Stimulated activated memory B cell treated with anti-CD40 and anti-IgM and Interleukin-4, amounts not matched to agents 10 μg/mL and 1 μg/mL and 100 μg/mL, for 72 hours (primary cell): ENCODE results near the gene HABP4.

Experiments used
- ATAC-seq: fragments of 150-1000 bp; cut with Tn5 transposase; 2 replicates; pipeline ENCODE4 v1.10.0; 2021
- H3K27ac Mint-ChIP-seq: one replicate; pipeline ENCODE4 v1.8.0; 2022; ENCODE audit warnings: mild to moderate bottlenecking, mixed read lengths
- H3K27me3 Mint-ChIP-seq: one replicate; pipeline ENCODE4 v1.8.0; 2022; ENCODE audit warnings: mixed read lengths
- H3K36me3 Mint-ChIP-seq: one replicate; pipeline ENCODE4 v1.8.0; 2022; ENCODE audit warnings: mixed read lengths
- H3K4me1 Mint-ChIP-seq: one replicate; pipeline ENCODE4 v1.8.0; 2022; ENCODE audit warnings: mixed read lengths
- H3K4me3 Mint-ChIP-seq: one replicate; pipeline ENCODE4 v1.8.0; 2022; ENCODE audit warnings: mild to moderate bottlenecking, moderate library complexity, mixed read lengths
- H3K9me3 Mint-ChIP-seq: one replicate; pipeline ENCODE4 v1.8.0; 2022; ENCODE audit warnings: mixed read lengths

Gene HABP4

DNA sequence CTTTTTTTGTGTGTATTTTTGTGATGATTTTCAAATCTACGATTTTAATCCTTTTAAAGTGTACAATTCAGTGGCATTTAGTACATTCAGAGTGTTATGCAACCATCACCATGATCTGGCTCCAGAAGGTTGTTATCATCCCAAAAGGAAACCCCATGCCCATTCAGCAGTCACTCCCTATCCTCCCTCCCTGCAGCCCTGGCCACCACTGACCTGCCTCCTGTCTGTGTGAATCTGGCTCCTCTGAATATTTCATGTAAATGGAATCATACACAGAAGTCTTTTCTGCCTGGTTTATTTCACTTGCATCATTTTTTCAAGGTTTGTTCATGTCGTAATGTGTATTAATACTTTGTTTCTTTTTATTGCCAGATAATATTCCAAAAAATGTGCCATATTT lies 32.5 kb downstream of the HABP4 start:
- no peak for ATAC-seq
- H3K27ac Mint-ChIP-seq: no peak overlapping the region

DNA sequence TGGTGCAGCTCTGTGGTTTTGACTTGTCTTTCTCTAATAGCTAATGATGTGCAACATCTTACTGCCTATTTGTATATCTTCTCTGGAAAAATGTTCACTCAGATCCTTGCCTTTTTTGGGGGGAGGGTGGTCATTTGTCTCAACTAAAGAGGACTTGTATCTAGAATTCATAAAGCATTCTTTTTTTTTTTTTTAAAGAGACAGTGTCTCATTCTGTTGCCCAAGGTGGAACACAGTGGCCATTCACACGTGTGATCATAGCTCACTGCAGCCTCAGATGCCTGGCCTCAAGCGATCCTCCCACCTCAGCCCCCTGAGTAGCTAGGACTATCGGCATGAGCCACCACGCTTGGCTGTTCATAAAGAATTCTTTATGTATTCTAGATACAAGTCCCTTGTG lies 33.2 kb downstream of the HABP4 start:
- H3K27me3 Mint-ChIP-seq: no peaks in the 10 kb centered on the region
- H3K4me3 Mint-ChIP-seq: no peak overlapping the region
- peaks cover 33% of the 10 kb centered on the region for H3K4me1 Mint-ChIP-seq
- no peak overlapping the region for H3K27ac Mint-ChIP-seq
- H3K36me3 Mint-ChIP-seq: peaks cover 38% of the 10 kb centered on the region
- no peak for ATAC-seq
- no peaks in the 10 kb centered on the region for H3K9me3 Mint-ChIP-seq

More for the DNA sequence above, 32.5 kb downstream of the HABP4 start:
- Mint-ChIP-seq H3K27me3 (no peaks in the 10 kb centered on the region), H3K4me3 (no peak overlapping the region), H3K36me3 (peaks cover 37% of the 10 kb centered on the region), H3K9me3 (no peaks in the 10 kb centered on the region), H3K4me1 (peaks cover 33% of the 10 kb centered on the region)

DNA sequence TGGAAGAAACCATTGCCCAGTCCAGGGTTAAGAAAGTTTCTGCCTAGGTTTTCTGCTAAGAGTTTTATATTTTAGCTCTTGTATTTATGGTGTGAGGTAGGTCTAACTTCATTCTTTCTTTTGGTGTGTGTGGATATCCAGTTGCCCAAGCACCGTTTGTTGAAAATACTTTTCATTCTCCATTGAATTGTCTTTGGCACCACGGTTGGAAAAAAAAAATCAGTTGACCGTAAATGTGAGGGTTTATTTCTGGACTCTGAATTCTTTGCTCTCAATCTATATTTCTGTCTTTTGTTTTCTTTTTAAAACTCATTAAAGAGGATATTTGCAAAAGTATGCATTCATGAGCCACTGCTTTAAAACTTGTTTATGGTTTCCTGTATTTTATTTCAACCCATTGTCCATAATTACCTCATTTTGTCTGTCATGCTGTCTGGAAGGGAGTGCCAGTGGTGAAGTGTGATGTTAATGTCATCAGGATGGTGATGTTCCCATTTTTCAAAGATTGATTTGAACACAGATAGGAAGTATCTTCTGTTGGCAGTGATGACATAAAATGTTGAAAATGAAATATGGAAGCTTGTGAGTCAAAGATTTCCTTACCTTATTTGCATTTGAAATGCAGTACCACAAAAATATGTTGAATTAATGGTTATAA lies 33.9 kb downstream of the HABP4 start:
- Mint-ChIP-seq H3K36me3 (peaks cover 38% of the 10 kb centered on the region), H3K4me3 (no peak overlapping the region), H3K4me1 (peaks cover 27% of the 10 kb centered on the region), H3K27me3 (no peaks in the 10 kb centered on the region), H3K27ac (no peak overlapping the region), H3K9me3 (no peaks in the 10 kb centered on the region)
- ATAC-seq: no peak

DNA sequence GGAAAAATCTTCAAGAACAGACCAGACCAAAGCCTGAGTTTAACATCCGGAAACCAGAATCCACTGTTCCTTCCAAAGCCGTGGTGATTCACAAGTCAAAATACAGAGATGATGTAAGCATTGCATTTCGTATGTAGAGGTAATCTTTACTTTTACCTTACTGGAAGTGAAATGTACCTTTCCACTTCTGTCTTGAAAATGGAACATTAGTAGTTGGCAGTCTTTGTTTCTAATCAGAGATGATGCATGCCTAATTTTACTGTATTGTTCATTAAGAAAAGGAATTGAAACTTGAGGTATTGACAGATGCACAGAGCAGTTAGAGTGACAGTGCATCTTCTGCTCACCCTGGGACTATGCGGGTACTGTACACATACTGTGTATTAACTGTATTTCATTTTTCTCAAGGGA lies 34.6 kb downstream of the HABP4 start:
- no peak overlapping the region for H3K4me3 Mint-ChIP-seq
- H3K4me1 Mint-ChIP-seq: peaks cover 24% of the 10 kb centered on the region
- H3K27me3 Mint-ChIP-seq: no peaks in the 10 kb centered on the region
- H3K9me3 Mint-ChIP-seq: no peaks in the 10 kb centered on the region
- ATAC-seq: peak; percentile 98
- H3K27ac Mint-ChIP-seq: peak overlapping the region; percentile 27
- peaks cover 43% of the 10 kb centered on the region for H3K36me3 Mint-ChIP-seq

DNA sequence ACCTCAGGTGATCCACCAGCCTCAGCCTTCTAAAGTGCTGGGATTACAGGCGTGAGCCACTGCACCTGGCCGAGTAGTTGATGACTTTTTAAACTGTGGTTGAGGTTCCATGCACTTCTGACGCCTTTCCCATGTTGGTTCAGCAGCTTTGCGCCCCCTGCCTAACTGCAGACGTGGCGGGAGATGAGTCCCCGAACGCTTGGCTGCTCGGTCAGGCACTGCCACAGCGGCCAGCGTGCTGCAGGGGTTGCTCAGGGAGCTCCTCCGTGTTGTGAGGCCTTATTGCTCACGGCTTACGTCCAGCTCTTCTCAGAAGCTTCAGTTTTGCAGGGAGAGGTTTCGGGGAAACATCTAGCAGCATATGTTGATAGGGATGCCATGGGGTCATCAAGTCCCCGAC lies 35.3 kb downstream of the HABP4 start:
- Mint-ChIP-seq H3K4me3 (no peak overlapping the region), H3K27me3 (no peaks in the 10 kb centered on the region), H3K9me3 (no peaks in the 10 kb centered on the region), H3K27ac (peak overlapping the region; percentile 27), H3K4me1 (peaks cover 24% of the 10 kb centered on the region), H3K36me3 (peaks cover 50% of the 10 kb centered on the region)
- no peak for ATAC-seq

DNA sequence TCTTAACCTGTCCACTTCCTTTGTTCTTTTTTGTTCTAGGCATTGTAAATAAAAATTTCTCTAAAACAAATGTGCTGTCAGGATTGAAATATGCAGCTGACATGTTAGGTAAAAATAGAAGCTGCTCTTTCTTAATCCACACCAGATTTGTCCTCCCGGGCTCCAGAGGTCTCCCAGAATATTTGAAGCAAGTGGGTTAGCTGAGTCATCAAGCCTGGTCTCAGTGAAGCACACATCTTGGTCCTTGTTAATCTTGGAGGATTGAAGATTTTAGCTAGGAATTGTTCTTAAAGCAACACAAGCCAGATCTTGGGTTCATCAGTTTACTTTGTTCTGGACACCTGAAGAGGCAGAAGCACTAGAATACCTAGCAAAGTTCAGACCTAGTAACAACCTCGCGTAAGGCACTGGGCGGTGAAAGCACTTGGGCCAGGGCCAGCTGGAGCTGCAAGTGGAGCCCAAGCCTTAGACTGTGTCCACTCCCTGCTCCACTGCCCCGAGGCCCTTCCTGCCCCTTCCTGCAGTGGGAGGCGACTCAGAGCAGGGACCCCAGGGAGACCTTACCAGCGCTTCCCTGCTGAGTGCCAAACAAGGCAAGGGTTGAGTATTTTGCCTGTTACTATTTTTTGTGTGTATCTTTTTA lies 36.5 kb downstream of the HABP4 start:
- H3K9me3 Mint-ChIP-seq: no peaks in the 10 kb centered on the region
- peaks cover 55% of the 10 kb centered on the region for H3K36me3 Mint-ChIP-seq
- H3K27me3 Mint-ChIP-seq: no peaks in the 10 kb centered on the region
- ATAC-seq: no peak
- H3K4me3 Mint-ChIP-seq: no peak overlapping the region
- H3K27ac Mint-ChIP-seq: no peak overlapping the region
- peaks cover 24% of the 10 kb centered on the region for H3K4me1 Mint-ChIP-seq

DNA sequence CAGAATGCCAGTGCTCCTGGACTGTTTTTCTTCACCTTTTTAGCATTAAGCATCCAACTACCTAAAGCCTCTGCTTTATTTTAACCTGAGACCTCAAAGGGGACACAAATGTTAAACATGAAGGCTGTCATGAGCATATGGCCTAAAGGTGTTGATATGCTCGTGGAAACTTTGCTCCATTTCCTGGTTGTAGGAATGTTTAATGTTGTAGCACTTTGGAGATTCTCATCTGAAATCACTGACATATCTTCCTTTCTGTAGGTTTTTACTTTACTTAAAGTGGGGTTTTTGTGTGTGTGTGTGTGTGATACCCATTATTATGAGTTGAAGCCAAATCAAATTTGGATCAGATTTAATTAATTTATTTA lies 37.0 kb downstream of the HABP4 start:
- ATAC-seq: no peak
- Mint-ChIP-seq H3K9me3 (no peaks in the 10 kb centered on the region), H3K27ac (no peak overlapping the region), H3K27me3 (no peaks in the 10 kb centered on the region), H3K4me1 (peaks cover 24% of the 10 kb centered on the region), H3K36me3 (peaks cover 57% of the 10 kb centered on the region), H3K4me3 (no peak overlapping the region)

DNA sequence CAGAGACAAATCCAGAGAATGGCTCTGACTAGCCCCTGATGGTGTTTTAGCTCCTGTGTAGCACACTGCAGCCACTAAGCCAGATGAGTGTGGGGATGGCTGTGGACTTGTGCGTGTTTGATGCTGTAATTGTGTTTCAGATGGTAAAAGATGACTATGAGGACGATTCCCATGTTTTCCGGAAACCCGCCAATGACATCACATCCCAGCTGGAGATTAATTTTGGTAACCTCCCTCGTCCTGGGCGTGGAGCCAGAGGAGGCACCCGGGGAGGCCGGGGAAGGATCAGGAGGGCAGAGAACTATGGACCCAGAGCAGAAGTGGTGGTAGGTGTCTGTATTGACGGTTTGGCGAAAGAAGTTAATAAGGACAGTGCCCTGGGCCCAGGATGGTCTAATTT lies 38.0 kb downstream of the HABP4 start:
- Mint-ChIP-seq H3K9me3 (no peaks in the 10 kb centered on the region), H3K27me3 (no peaks in the 10 kb centered on the region), H3K36me3 (peaks cover 49% of the 10 kb centered on the region), H3K27ac (no peak overlapping the region), H3K4me3 (no peak overlapping the region), H3K4me1 (peaks cover 24% of the 10 kb centered on the region)
- ATAC-seq: no peak

DNA sequence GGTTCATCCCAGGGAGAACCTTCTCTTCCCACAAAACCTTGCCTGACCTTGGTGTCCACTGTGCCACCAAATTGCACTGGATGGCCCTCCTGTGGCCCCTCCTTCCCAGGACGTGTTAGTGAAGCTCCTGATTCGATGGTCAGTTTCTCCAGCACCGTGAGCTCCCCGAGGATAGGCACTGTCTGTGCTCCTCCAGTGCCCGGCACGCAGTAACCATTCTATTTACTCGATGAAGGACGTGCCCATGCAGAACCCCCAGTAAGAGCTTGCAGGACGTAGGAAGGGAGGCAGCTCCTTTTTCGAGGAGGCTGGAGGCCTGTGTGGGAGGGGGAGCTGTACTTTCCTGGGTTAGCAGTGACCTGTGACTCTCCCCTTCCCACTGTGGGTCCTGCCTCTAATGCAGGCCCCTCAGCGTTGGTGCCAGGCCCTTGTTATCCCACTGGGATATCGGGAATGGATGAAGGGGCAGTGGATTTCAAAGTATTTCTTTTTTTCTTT lies 39.6 kb downstream of the HABP4 start:
- ATAC-seq: no peak
- Mint-ChIP-seq H3K4me1 (peaks cover 14% of the 10 kb centered on the region), H3K36me3 (peaks cover 41% of the 10 kb centered on the region), H3K9me3 (no peaks in the 10 kb centered on the region), H3K27ac (no peak overlapping the region), H3K4me3 (no peak overlapping the region), H3K27me3 (no peaks in the 10 kb centered on the region)

DNA sequence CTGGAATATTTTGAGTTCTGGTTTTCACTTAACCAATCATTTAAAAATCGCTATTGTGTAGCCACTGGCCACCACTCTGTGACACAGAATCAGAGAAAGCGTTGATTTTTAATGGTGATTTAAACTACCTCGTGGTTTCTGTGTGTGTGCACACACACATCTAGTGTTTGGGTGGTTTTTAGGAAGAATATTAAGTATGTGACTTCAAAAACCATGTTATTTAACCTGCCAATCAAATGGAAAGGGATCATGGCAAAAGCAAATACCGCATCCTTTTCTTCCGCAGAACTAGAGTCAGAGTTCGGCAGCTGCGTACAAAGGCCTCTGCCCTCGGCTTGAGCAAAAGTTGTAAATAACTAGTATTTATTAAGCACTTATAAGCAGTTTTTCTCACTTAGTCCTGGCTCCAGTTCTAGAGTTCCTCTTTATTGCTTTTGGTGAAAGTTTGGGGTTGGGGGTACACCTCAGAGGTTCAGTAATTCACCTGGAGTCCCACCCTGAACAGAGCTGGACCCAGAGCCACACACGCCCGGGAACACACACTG lies 40.6 kb downstream of the HABP4 start:
- no peaks in the 10 kb centered on the region for H3K9me3 Mint-ChIP-seq
- H3K36me3 Mint-ChIP-seq: peaks cover 37% of the 10 kb centered on the region
- H3K4me3 Mint-ChIP-seq: no peak overlapping the region
- no peaks in the 10 kb centered on the region for H3K27me3 Mint-ChIP-seq
- no peak for ATAC-seq
- no peak overlapping the region for H3K27ac Mint-ChIP-seq
- H3K4me1 Mint-ChIP-seq: peaks cover 3% of the 10 kb centered on the region

DNA sequence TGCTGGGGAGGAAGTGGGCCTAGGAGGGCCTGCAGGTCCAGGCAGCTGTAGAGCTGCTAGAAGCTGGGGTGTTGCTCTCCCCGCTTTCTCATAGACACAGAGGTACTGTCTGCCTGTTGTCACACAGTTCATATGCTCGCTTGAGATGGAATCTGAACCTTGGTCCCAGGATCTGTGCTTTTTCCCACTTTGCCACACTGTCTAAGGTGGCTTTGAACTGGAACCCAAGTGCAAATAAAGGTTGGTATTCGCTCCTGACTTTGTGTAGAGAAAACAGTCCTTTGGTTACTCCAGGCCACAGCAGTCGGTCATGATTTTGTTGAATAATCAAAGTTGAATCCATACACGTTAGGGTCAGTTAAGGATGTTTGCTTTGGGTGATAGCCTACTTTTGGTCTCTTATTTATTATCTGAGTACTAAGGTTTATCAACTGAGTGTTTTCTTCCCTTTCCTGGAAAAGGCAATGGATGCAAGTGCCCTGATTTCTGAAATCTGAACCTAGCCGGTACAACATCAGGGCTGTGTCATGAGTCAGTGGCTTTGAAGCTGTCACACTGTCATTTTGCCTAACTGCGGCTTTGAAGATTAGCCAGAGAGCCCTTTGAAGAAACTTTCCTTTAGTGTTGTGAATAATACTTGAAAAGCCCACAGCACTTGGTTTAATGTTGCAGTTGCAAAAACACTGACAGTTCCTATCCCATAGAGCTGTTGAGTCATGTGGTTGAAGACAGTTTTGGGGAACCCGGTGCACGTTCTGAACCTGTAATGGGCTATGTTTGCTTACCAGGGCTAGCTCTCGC lies 41.3 kb downstream of the HABP4 start:
- Mint-ChIP-seq H3K4me1 (no peaks in the 10 kb centered on the region), H3K27ac (no peak overlapping the region), H3K9me3 (no peaks in the 10 kb centered on the region), H3K27me3 (no peaks in the 10 kb centered on the region), H3K36me3 (peaks cover 34% of the 10 kb centered on the region), H3K4me3 (no peak overlapping the region)
- no peak for ATAC-seq

DNA sequence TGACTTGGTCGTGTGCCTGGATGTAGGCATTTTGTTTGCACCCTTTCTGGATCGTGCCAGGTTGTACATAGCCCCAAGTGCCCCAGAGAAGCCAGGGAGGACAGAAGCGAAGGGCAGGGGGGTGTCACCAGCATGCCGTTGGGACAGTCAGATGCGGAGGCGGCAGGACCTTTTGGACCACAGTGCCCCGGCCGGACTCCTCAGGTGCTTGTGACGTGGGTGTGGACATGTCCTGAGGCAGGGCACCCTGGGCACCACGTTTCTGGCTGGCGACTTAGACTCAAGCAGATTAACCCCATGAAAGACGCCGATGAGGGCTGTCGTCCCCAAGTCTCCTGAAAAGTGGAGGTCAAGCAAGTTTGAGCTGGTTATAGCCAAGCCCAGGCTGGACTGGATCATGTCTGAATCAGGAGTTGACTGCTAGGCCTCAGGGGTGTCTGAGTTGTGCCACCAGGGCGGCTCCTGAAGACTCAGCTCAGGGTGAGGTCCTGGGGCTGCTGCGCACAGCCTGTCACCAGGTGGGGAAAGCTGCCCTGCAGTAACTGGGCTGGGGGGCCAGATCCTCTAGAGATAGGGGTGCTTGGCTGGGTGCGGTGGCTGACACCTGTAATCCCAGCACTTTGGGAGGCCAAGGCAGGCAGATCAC lies 42.0 kb downstream of the HABP4 start:
- no peak overlapping the region for H3K4me3 Mint-ChIP-seq
- H3K4me1 Mint-ChIP-seq: no peaks in the 10 kb centered on the region

DNA sequence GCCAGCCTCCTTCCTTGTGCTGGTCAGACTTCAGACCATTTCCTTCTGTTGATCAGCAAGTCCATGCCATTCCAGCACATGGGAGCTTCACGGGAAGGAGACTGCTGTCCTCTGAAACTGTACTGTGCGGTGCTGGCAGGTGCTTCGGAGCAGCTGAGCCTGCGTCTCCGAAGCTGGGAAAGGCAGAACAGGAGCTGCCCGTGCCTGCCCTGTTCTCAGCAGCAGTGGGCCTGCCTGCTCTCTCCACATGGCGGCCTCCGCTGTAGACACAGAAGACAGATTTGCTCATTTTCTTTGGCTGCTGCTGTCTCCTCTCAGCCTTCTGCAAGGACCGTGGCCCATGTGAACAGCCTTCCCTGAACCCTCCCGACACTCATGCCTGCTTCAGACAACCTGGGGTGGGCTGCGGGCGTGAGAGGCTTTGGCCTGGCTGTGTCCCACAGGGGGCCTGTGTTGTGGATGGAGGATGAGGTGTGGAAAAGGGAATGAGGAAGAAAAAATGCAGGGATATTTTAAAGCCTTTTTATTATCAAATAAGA lies 43.1 kb downstream of the HABP4 start:
- H3K9me3 Mint-ChIP-seq: no peaks in the 10 kb centered on the region
- no peak for ATAC-seq
- no peaks in the 10 kb centered on the region for H3K27me3 Mint-ChIP-seq
- no peak overlapping the region for H3K27ac Mint-ChIP-seq
- H3K4me1 Mint-ChIP-seq: no peaks in the 10 kb centered on the region
- peaks cover 30% of the 10 kb centered on the region for H3K36me3 Mint-ChIP-seq
- H3K4me3 Mint-ChIP-seq: no peak overlapping the region

More for the DNA sequence above, 42.0 kb downstream of the HABP4 start:
- Mint-ChIP-seq H3K36me3 (peaks cover 34% of the 10 kb centered on the region), H3K9me3 (no peaks in the 10 kb centered on the region), H3K27ac (no peak overlapping the region), H3K27me3 (no peaks in the 10 kb centered on the region)
- no peak for ATAC-seq

DNA sequence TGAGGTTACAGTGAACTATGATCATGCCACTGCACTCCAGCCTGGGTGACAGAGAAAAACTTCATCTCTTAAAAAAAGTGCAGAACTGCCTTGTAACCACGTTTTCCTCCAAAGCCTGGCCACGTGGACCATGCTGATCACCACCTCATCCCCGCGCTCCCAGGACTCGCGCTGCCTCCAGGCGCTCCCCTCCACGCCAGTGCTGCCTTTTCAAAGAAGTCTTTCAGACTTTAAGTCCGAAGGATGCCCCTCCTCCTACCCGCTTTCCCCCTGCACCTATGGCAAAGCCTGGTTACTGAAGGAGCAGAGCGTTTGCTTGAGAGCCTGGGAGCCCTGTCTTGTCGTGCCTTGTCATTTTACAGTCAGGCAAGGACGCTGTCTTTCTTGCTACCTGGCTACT lies 43.8 kb downstream of the HABP4 start:
- H3K36me3 Mint-ChIP-seq: peaks cover 23% of the 10 kb centered on the region
- no peaks in the 10 kb centered on the region for H3K27me3 Mint-ChIP-seq
- no peaks in the 10 kb centered on the region for H3K4me1 Mint-ChIP-seq
- ATAC-seq: no peak
- no peak overlapping the region for H3K27ac Mint-ChIP-seq
- no peak overlapping the region for H3K4me3 Mint-ChIP-seq
- no peaks in the 10 kb centered on the region for H3K9me3 Mint-ChIP-seq
